GM12865 (cell line): ENCODE results near the gene AADACL4.
"Not testable (repeated sequence)": the region's sequence is repeated elsewhere in the genome, so short reads cannot be mapped to it uniquely, and the experiment has no call there.

ENCODE experiments used
- DNase-seq: peaks from one replicate; pipeline ENCODE4 v3.0.0; 2010; ENCODE audit warnings: low read depth
- H3K4me3 ChIP-seq: 2 replicates; pipeline ENCODE4 v1.5.1; 2011; ENCODE audit warnings: mild to moderate bottlenecking, low read depth, low read length, control low read depth
- CTCF ChIP-seq: IDR thresholded peaks from 2 replicates; pipeline ENCODE4 v1.5.1; 2011; ENCODE audit warnings: low read length, control low read depth, low read depth, inconsistent platforms; ENCODE audit not compliant: insufficient read depth; ENCODE audit errors: missing control alignments

The AADACL4 gene

DNA sequence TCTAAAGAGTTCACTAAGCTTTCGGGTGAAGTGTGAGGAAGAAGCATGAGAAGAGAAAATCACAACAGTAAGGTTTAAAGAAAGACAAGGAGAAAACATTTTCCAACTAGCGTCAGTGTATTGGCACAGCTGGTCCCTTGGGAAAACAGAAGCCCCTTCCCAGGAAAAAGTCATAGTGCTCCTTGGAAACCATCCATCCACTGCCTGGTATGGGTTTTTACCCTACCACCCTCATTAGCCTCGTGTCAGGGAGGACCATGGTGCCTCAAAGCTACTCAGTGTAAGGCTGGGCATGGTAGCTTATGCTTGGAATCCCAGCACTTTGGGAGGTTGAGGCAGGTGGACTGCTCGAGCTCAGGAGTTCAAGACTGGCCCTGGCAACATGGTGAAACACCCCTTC is 12.7 kb downstream of the AADACL4 start:
- H3K4me3 ChIP-seq = no peak overlapping the region
- TF ChIP-seq CTCF = no peak
- DNase-seq = no peak

DNA sequence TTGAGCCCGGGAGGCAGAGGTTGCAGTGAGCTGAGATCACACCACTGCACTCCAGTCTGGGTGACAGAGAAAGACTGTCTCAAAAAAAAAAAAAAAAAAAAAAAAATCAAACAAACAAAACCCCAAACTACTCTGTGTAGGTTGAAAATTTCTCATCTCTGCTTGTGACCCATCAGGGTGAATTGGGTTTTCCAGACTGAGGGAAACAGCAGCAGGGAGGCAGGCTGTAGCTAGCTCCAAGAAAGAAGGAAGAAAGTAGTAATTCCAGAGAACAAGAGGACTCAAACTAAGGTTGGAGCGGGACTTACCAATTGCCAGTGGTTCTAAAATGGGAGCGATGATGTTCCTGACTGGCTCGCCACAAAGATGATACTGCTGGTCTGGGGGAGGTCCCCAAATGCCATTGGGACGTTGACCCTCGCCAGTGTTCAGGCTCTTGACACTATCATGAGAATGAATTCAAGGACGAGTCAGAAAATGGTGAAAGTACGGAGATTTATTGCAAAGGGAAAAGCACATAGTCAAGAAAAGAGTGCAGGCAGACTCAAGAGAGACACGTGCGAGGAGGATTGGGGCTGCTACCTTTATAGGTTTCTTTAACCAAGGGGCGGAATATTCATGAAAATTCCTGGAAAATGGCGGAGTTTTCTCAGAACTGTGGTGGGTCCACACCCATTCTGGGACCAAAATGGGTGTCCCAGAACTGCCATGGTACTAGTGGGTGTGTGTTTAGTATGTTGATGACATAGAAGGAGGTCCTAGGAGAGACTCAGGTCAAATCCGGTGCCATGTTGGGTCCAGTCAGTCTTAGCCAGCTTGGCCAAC is 13.4 kb downstream of the AADACL4 start:
- no peak overlapping the region for H3K4me3 ChIP-seq
- no peak for DNase-seq
- TF ChIP-seq CTCF = no peak

DNA sequence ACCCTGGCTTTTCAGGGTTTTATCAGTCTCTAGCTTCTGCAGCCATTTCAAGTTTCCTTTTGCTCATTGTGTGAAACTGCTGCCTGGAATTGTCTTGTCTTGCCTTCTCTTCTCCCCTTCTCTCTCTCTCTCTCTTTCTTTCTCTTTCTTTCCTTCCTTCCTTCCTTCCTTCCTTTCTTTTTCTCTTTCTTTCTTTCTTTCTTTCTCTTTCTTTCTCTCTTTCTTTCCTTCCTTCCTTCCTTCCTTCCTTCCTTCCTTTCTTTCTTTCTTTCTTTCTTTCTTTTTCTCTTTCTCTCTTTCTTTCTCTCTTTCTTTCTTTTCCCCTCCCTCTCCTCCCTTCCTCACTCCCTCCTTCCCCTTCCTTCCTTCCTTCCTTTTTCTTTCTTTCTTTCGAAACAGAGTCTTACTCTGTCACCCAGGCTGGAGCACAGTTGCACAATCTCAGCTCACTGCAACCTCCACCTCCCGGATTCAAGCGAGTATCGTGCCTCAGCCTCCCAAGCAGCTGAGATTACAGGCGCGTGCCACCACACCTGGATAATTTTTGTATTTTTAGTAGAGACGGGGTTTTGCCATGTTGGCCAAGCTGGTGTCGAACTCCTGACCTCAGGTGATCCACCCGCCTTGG is 14.1 kb downstream of the AADACL4 start:
- not testable (repeated sequence) for DNase-seq, H3K4me3 ChIP-seq

- peak; percentile 90 for TF ChIP-seq CTCF
- H3K4me3 ChIP-seq = no peak overlapping the region
- DNase-seq = peak; percentile 73
Observed at GRCh38 chr1:12658531-12659453, 14.9 kb downstream of the AADACL4 start.

- no peak for TF ChIP-seq CTCF
- DNase-seq = no peak
- H3K4me3 ChIP-seq = no peak overlapping the region
Observed at GRCh38 chr1:12661606-12662219, 17.8 kb downstream of the AADACL4 start.

GRCh38 chr1:12662556-12662955 is 18.7 kb downstream of the AADACL4 start:
- no peak for DNase-seq
- TF ChIP-seq CTCF = no peak
- H3K4me3 ChIP-seq = no peak overlapping the region
